GM21528 (cell line): Measurements from ENCODE around the gene GLYR1.

Source experiments
- ATAC-seq: cut with Tn5 transposase; IDR thresholded peaks from one replicate; pipeline ENCODE4 v1.9.1; 2021; ENCODE audit warnings: mild to moderate bottlenecking, moderate library complexity; ENCODE audit not compliant: unreplicated experiment, low FRiP score

Gene GLYR1

DNA sequence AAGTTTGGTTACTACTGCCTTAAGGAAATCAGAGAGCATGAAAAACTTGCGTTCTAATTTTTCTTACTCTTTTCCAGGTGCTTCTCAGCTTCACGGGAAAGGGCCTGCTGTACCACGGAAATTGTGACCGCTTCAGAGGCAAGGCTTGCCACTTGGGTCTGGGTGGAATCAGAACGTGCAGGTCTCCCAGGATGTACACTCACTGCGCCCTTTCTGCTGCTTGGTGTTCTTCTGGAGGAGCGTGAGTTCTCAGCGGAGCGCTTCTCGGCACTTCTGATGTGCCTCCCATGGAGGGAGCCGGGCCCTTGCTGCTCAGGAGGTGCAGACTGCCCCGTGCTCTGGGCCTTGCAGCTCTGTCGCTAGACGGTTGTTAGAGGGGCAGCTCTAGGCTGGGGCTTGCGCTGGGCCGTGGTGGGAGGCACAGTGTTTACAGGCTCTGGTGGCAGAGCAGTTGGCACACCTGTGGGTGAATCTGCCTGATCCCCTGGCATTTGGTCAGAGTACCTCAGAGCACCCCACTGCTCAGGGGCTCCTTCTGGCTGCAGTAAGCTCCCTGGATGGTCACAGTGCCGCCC, 33.0 kb upstream of the GLYR1 start:
- no peak for ATAC-seq

DNA sequence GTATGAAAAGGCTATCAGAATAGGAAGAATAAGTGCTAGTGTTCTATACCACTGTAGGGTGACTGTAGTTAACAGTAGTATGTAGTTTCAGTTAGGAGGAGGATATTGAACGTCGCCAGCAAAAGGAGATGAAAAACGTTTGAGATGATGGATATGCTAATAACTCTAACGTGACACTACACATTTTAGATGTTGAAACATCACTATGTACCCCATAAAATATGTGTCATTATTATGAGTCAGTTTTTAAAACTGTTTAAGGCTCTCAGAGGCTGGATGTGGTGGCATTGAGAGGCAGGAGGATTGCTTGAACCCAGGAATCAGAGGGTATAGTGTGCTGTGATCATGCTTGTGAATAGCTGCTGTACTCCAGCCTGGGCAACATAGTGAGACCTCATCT, 32.0 kb upstream of the GLYR1 start:
- ATAC-seq = no peak

DNA sequence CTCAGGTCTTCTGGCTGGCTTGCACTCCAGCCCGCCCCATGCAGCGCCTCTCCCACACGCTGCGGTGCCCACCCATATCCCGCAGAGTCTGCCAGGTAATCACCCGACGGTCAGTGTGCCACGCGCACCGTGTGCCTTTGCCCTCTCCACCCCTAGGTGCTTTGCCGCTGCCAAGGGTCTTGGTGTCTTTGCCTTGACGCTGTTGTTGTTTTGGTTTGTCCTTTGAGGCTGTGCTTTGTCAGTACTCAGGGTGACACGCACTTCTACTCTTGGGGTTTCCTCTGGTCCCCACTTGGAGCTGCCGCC, 30.2 kb upstream of the GLYR1 start:
- no peak for ATAC-seq

DNA sequence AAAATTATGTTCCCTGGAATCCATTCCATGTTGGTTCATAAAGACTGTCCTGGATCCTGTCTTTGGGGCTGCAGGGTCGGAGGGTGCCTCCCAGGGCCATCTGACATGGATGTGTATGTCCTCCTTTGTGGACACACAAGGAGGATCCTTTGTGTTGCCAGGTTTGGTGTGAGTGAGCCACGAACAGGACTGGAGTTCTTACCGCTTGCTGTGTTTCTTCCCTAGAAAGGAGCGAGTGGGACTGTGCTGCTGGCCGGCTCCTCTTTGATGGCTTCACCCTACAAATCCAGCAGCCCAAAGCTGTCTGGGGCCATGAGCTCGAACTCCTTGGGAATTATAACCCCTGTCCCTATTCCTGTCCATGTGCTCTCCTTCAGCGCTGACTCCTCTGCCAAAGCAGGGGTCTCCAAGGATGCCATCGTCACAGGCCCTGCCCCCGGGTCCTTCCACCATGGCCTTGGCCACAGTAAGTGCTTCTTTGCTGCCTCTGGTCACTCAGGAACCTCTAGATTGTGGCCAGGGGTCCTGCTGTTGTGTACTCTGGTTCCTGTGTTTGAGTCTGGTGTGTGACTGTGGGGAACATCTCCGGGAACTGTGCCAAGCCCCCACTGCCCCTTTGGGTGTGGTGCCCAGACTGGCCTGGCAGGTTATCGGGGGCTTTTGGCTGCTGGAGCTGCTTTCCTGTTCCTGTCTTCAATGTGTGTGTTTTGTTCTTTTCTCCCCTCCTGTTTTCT, 29.7 kb upstream of the GLYR1 start:
- no peak for ATAC-seq

DNA sequence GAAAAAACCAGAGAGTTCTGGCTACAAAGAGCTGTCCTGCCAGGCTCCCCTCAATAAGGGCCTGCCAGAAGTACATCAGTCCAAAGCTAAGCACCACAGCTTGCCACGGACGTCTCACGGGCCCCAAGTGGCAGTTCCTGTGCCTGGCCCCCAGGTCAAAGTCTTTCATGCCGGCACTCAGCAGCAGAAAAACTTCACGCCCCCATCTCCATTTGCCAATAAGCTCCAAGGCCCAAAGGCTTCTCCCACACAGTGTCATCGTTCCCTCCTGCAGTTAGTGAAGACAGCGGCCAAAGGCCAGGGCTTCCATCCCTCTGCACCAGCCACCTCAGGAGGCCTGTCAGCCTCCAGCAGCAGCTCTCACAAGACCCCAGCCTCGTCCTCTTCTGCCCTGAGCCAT, 27.6 kb upstream of the GLYR1 start:
- no peak for ATAC-seq

DNA sequence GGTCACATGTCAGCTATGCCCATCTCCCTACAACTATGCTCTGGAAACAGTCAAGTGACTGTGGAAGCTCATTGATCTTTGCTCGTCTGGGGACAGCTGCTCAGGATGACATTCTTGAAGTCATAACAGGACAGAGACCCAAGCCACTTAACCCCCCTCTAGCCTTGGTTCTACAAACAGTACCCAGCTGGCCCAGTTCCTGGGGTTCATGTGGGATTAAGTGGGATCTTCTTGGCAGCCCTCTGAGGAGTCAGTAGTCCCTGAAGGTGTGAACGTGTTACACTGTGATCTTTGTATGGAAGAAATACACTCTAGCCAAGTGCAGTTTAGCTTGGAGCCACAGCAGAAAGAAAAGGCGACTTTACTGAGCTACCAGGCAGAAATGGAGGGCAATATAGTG, 26.0 kb upstream of the GLYR1 start:
- ATAC-seq = no peak

DNA sequence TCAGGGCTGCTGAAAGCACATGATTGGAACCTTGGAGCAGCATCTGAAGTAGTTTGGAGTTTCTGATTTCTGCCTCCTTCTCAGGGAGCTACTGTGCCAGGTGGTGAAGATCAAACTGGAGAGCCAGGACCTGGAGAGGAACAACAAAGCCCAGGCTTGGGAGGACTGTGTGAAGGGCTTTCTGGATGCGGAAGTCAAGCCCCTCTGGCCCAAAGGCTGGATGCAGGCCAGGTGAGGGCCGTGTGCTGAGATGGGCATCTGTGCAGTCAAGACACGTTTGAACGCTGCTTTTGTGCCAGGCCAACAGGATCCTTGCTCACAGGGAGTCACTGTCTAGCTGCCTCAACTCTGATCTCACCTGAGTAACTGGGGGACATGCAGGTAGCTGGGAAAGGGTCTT, 24.0 kb upstream of the GLYR1 start:
- no peak for ATAC-seq

DNA sequence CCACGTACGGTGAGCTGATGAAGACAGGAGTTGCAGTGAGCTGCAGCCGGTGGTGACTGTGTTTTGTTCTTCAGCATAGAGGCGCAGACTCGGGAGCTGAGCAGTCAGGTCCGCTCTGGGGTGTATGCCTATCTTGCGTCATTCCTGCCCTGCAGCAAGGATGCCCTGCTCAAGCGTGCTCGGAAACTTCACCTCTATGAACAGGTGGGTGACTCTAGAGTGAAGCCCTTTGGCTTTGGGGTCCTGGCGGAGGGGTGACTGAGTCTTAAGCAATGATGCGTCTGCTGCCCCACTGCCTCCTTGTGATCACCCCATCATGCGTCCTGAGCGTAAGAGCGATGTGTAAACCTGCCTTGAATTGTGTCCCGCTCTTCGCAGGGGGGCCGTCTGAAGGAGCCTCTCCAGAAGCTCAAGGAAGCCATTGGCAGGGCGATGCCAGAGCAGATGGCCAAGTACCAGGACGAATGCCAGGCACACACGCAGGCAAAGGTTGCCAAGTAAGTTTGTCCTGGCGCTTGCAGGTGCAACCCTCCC, 23.1 kb upstream of the GLYR1 start:
- ATAC-seq = no peak

DNA sequence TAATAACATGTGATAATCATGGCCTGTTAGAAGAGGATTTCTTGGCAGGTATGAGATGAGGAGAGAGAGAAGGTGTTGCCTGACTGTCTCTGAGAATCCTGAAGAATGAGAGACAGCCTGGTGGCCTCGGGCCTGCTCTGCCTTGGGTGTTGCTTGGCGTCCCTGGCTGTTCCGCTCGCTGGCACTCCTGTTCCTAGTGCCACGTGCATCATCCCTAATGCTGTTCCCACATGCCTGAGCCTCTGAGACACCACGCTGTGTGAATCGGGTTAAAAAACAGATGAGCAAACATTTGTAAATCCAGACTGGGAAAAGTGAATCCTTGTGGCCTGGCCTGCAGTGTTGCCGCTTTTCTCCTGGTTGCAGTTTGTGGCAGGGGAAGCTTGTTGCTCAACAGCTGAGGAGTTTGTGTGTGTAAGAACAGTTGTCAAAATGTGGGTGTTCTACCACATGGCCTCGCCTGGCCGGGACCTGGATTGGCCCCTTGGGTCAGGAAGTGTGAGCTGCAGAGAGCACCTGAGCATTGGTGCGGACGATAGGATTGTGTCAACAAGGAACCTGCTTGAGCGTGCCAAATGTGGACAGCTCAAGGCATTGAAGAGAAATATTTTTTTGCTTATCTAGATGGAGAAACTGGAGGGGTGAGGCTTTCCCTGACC, 22.2 kb upstream of the GLYR1 start:
- no peak for ATAC-seq

DNA sequence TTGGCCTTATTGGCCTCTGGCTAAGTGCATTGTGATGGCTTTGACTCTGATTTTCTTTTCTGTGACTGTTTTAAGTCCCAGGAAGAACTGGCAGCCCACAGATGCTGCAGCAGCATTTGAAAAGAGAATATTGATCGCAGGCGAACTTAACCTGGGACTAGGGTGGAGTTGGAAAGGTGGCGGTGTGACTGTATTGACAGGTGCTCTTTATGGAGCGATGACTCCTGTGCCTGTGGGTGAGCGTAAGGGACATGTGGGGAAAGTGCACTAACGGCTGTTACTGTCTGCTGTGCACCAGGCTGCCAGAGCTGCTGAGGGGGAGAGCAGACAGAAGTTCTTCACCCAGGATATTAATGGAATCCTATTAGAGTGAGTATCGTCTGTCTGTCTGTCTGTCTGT, 21.4 kb upstream of the GLYR1 start:
- ATAC-seq = no peak

DNA sequence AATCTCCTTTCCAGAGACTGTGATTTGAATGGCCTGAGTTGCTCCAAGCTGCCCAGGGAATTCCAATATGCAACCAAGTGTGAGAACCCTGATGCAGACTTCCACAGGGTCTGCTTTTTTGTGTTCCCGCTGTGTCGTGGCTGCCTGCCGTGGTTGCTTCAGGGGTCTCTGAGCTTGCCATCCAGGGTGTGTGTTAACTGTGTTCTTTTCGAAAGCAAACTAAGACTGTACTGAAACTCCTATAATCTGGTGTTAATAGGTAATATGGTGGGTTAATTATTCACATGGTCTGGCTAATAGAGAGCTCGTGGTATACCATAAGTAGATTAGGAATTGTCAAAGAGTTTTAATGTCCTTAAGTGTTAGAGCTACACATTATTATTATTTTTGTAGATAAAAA, 20.9 kb upstream of the GLYR1 start:
- no peak for ATAC-seq

DNA sequence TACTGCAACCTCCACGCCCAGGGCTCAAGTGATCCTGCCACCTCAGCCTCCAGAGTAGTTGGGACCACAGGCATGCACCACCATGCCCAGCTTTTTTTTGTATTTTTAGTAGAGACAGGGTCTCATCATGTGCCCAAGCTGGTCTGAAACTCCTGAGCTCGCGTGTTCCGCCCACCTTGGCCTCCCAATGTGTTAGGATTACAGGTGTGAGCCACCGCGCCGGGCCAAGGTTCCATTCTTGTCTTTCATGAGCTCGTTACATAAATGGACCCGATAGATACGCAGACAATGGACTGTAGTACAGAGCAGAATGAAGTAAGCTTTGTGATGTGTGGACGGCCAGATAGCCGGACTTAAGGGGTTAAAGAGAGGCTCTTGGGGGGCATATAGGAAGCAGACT, 19.5 kb upstream of the GLYR1 start:
- no peak for ATAC-seq

DNA sequence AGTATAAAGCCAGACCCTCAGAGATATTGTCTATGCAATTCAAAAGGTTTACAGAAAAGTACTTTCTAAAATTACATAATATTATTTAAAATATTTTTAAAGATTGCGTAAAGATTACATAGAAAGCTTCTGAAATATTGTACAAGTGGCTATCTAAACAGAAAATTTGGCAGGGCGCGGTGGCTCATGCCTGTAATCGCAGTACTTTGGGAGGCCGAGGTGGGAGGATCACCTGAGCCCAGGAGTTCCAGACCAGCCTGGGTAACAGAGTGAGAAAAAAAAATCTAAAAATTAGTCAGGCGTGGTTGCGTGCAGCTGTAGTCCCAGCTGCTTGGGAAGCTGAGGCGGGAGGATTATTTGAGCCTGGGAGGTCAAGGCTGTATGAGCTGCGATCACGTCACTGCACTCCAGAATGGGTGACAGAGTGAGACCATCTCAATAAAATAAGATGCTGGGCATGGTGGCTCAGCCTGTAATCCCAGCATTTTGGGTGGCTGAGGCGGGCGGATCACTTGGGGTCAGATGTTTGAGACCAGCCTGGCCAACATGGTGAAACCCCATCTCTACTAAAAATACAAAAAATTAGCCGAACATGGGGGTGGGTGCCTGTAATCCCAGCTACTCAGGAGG, 18.3 kb upstream of the GLYR1 start:
- ATAC-seq = no peak

DNA sequence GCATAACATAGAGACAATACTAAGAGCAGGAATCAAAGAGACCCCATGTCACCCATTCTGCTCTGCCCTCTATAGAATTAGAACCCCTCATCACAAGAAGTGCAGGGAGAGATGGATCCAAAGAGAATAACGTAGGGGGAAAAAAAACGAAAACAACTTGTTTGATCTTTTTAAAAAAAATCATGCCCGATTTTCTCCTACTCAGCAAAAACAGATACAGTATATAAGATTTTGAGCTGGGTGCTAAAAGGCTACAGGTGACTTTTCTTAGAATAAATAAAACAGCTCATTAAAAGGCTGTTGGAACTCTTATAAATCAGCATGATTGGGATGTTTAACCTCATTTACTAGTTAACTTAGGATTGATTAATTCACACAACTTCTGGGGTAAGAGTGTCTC, 17.6 kb upstream of the GLYR1 start:
- ATAC-seq = no peak

DNA sequence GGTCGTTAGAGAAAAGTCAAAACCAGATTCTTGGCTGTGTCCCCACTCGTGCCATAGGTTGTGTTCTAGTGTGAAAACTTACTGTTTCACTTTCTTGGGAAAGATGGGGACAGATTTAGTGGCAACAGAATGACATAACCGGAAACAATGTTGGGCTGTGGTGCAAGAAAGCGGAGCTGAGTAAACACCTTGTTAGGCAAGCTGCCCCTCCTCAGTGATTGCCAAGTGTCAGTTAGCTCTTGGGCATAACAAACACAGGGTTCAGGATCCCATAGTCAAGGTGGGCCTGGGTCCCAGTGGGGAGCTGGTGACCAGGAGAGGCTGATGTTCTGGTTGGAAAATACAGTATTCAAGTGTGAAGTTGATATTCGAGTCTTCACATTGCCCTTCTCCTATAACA, 15.6 kb upstream of the GLYR1 start:
- ATAC-seq = no peak

DNA sequence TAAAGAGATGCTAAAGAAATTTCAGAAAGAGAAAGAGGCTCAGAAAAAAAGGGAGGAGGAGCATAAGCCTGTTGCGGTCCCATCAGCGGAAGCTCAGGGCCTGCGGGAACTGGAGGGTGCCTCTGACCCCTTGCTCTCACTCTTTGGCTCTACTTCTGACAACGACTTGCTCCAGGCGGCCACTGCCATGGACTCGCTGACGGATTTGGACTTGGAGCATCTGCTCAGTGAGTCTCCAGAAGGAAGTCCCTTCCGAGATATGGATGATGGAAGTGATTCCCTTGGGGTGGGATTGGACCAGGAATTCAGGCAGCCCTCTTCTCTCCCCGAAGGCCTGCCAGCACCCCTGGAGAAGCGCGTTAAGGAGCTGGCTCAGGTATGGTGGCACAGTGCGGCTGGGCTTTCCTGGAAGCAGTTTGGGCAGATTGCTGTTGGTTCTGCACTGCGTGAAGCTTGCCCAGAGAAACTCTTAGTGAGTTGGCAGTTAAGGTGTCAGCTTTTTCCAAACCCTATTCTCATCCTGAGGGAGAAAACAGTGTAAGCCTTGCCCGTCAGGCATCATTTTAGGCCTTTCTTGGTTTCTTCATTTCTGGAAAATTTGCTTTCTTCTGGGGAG, 13.7 kb upstream of the GLYR1 start:
- ATAC-seq = no peak

DNA sequence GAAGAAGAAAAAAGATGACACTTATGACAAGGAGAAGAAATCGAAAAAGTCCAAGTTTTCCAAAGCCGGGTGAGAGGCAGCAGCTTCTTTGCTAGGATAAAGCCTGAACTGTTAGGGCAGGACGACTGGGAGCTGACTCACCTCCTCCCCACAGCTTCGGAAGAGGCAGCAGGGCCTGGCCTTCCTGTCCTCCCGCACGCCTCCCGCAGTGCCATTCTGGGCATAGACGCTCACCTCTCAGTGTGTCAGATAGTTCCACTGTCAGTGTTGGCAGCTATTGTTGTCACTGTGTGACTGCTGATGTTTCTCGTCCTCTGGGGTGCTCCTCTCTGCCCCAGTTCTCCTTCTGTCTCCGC, 12.8 kb upstream of the GLYR1 start:
- ATAC-seq = no peak

DNA sequence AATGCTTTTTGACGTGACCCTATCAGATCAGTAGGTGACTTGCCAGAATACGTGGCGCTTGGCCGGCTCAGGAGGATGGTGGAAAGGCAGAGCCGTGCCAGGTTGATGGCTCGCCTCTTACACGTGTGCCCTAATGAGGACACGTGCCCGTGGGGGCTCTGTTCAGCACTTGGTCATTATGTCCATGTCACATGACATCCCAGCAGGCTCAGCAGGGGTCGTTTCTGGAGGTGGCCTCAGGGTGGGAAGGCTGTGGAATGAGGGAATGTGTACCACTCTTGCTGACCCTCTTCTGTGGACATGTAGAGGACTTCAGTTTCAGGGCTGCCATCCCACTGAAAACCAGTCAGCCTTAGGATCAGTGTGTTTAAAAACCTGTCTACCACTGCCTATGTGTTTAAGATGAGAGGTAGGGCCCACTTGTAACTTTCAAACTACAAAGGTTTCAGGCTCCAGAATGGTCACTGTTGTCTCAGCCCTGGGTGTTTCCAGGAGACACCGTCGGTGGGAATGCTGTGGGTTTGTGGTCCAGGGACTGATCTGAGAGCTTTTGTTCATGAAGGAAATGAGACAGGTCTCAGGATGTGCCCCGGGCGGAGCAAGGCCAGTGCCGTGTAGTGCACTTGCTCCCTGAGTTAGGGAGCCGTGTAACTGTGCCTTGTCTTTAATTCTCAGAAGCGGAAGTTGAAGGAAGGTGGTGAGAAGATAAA, 12.3 kb upstream of the GLYR1 start:
- no peak for ATAC-seq

DNA sequence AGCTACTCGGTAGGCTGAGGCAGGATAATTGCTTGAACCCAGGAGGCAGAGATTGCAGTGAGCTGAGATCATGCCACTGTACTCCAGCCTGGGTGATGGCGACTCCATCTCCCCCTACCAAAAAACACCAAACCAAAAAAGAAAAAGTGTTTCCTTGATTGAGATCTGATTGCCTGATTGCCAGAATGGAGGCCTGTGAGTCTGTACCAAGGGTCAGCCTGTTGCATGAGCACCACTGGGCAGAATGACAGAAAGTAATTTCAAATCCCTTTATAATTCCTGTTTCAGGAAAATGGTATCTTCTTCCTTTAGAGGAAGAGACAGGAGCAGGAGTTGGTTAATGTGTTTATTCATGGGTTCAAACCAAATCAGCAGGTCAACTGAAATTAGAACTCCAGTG, 8.7 kb upstream of the GLYR1 start:
- ATAC-seq = no peak

DNA sequence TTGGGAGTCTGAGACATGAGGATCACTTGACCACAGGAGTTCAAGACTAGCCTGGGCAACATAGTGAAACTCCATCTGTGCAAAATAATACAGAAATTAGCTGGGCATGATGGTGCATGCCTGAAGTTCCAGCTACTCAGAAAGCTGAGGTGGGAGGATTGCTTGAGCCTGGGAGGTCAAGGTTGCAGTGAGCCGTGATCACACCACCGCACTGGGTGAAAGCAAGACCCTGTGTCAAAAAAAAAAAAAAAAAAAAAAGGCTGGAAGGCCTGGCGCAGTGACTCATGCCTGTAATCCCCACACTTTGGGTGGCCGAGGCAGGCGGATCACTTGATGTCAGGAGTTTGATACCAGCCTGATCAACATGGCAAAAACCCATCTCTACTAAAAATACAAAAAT, 8.3 kb upstream of the GLYR1 start:
- ATAC-seq = no peak
